Superior temporal gyrus (tissue), 1 donor: ENCODE results near the gene ZMPSTE24.

Experiments used
- DNase-seq: peaks from one replicate; pipeline ENCODE4 v3.0.0-alpha.2; 2016; ENCODE audit errors: extremely low spot score

ZMPSTE24 gene

GRCh38 chr1:40303790-40304189 is 45.8 kb downstream of the ZMPSTE24 start:
- DNase-seq = no peak

- DNase-seq = no peak
Observed at GRCh38 chr1:40305451-40305850, 47.4 kb downstream of the ZMPSTE24 start.

GRCh38 chr1:40305871-40306270 is 47.8 kb downstream of the ZMPSTE24 start:
- DNase-seq = no peak

GRCh38 chr1:40306296-40306695 is 48.3 kb downstream of the ZMPSTE24 start:
- DNase-seq = no peak

GRCh38 chr1:40307186-40307585 is 49.1 kb downstream of the ZMPSTE24 start:
- DNase-seq = no peak

GRCh38 chr1:40308036-40308727 is 50.1 kb downstream of the ZMPSTE24 start:
- DNase-seq = peak; percentile 60

- DNase-seq = no peak
Observed at GRCh38 chr1:40309374-40310128, 51.5 kb downstream of the ZMPSTE24 start.

- DNase-seq = no peak
Observed at GRCh38 chr1:40310129-40310461, 52.1 kb downstream of the ZMPSTE24 start.

GRCh38 chr1:40310983-40311642 is 53.1 kb downstream of the ZMPSTE24 start:
- no peak for DNase-seq

- DNase-seq = no peak
Observed at GRCh38 chr1:40311692-40312091, 53.7 kb downstream of the ZMPSTE24 start.

- no peak for DNase-seq
Observed at GRCh38 chr1:40312238-40313205, 54.5 kb downstream of the ZMPSTE24 start.

- no peak for DNase-seq
Observed at GRCh38 chr1:40313329-40313957, 55.4 kb downstream of the ZMPSTE24 start.

- DNase-seq = no peak
Observed at GRCh38 chr1:40313958-40314720, 56.1 kb downstream of the ZMPSTE24 start.

- no peak for DNase-seq
Observed at GRCh38 chr1:40314721-40315238, 56.7 kb downstream of the ZMPSTE24 start.

- DNase-seq = peak; percentile 91
Observed at GRCh38 chr1:40315239-40315794, 57.3 kb downstream of the ZMPSTE24 start.

- DNase-seq = peak; percentile 69
Observed at GRCh38 chr1:40315795-40316594, 58.0 kb downstream of the ZMPSTE24 start.

GRCh38 chr1:40316595-40317393 is 58.8 kb downstream of the ZMPSTE24 start, which contains the start of gene COL9A2:
COL9A2 (minus strand) TSS chr1:40317286; CDS start chr1:40317197, 89 bp downstream.
- DNase-seq = peak; percentile 84
